ENCODE measurements around the gene AMBN.
"Not testable (repeated sequence)": the region's sequence is repeated elsewhere in the genome, so short reads cannot be mapped to it uniquely, and the experiment has no call there.

The AMBN gene

GRCh38 chr4:70634482-70634881 is 42.4 kb downstream of the AMBN start:
- Histone ChIP-seq H3K9me2 (replicated peaks; ENCODE audit: control insufficient read depth, low read length) (no peaks in the 10 kb centered on the region), H3K4me1 (ENCODE audit: control insufficient read depth, low read length) (peaks cover 24% of the 10 kb centered on the region), H3K36me3 (ENCODE audit: control insufficient read depth, low read length) (no peaks in the 10 kb centered on the region), H3F3A (ENCODE audit: control insufficient read depth, insufficient read depth) (0 out of 2 replicates have a peak, but pooled peaks cover 2% of the 10 kb centered on the region), H3K9me3 (ENCODE audit: control insufficient read depth, insufficient read depth, low read length) (no peaks in the 10 kb centered on the region), H3K4me3 (ENCODE audit: low read length) (no peak overlapping the region), H4K20me1 (ENCODE audit: control insufficient read depth, insufficient read depth, low read depth, low read length) (no peaks in the 10 kb centered on the region), H3K27me3 (ENCODE audit: control insufficient read depth, low read length) (no peaks in the 10 kb centered on the region), H3K4me2 (ENCODE audit: low read length) (no peak overlapping the region), H3K27ac (ENCODE audit: low read depth, low read length) (no peak overlapping the region), H3K79me2 (ENCODE audit: control insufficient read depth, low read length) (no peaks in the 10 kb centered on the region)
- TF ChIP-seq CTCF (IDR thresholded peaks at IDR 0.05; ENCODE audit: low read depth, low read length, poor library complexity, severe bottlenecking) (no peak), EZH2phosphoT487 (IDR thresholded peaks at IDR 0.05; ENCODE audit: borderline replicate concordance, low read length) (no peak)

GRCh38 chr4:70637239-70637913 is 45.3 kb downstream of the AMBN start:
- Histone ChIP-seq H3K27me3 (ENCODE audit: control insufficient read depth, low read length) (no peaks in the 10 kb centered on the region), H3K9me3 (ENCODE audit: control insufficient read depth, insufficient read depth, low read length) (no peaks in the 10 kb centered on the region), H3K27ac (ENCODE audit: low read depth, low read length) (no peak overlapping the region), H3K79me2 (ENCODE audit: control insufficient read depth, low read length) (no peaks in the 10 kb centered on the region), H3K4me1 (ENCODE audit: control insufficient read depth, low read length) (peaks cover 15% of the 10 kb centered on the region), H3K9me2 (replicated peaks; ENCODE audit: control insufficient read depth, low read length) (no peaks in the 10 kb centered on the region), H3K4me3 (ENCODE audit: low read length) (no peak overlapping the region), H3K4me2 (ENCODE audit: low read length) (no peak overlapping the region; the same call in 1 of the 2 replicates), H3F3A (ENCODE audit: control insufficient read depth, insufficient read depth) (0 out of 2 replicates have a peak, but pooled peaks cover 2% of the 10 kb centered on the region), H4K20me1 (ENCODE audit: control insufficient read depth, insufficient read depth, low read depth, low read length) (no peaks in the 10 kb centered on the region), H3K36me3 (ENCODE audit: control insufficient read depth, low read length) (no peaks in the 10 kb centered on the region)
- TF ChIP-seq EZH2phosphoT487 (IDR thresholded peaks at IDR 0.05; ENCODE audit: borderline replicate concordance, low read length) (no peak), CTCF (IDR thresholded peaks at IDR 0.05; ENCODE audit: low read depth, low read length, poor library complexity, severe bottlenecking) (no peak)

GRCh38 chr4:70640192-70640591 is 48.1 kb downstream of the AMBN start:
- Histone ChIP-seq H3K4me1 (ENCODE audit: control insufficient read depth, low read length) (peaks cover 15% of the 10 kb centered on the region), H3K4me2 (ENCODE audit: low read length) (no peak overlapping the region), H3K27me3 (ENCODE audit: control insufficient read depth, low read length) (no peaks in the 10 kb centered on the region), H3K4me3 (ENCODE audit: low read length) (no peak overlapping the region), H3K9me2 (replicated peaks; ENCODE audit: control insufficient read depth, low read length) (no peaks in the 10 kb centered on the region), H3K79me2 (ENCODE audit: control insufficient read depth, low read length) (no peaks in the 10 kb centered on the region), H3K9me3 (ENCODE audit: control insufficient read depth, insufficient read depth, low read length) (no peaks in the 10 kb centered on the region), H3F3A (ENCODE audit: control insufficient read depth, insufficient read depth) (no peaks in the 10 kb centered on the region), H3K27ac (ENCODE audit: low read depth, low read length) (no peak overlapping the region), H3K36me3 (ENCODE audit: control insufficient read depth, low read length) (no peaks in the 10 kb centered on the region), H4K20me1 (ENCODE audit: control insufficient read depth, insufficient read depth, low read depth, low read length) (no peaks in the 10 kb centered on the region)
- TF ChIP-seq CTCF (IDR thresholded peaks at IDR 0.05; ENCODE audit: low read depth, low read length, poor library complexity, severe bottlenecking) (no peak), EZH2phosphoT487 (IDR thresholded peaks at IDR 0.05; ENCODE audit: borderline replicate concordance, low read length) (no peak)

- H3K27me3 ChIP-seq (ENCODE audit: control insufficient read depth, low read length); H3K9me3 ChIP-seq (ENCODE audit: control insufficient read depth, insufficient read depth, low read length); H3K9me2 ChIP-seq (replicated peaks; ENCODE audit: control insufficient read depth, low read length); H3K79me2 ChIP-seq (ENCODE audit: control insufficient read depth, low read length); H4K20me1 ChIP-seq (ENCODE audit: control insufficient read depth, insufficient read depth, low read depth, low read length); H3K4me2 ChIP-seq (ENCODE audit: low read length); H3K4me3 ChIP-seq (ENCODE audit: low read length): not testable (repeated sequence)
- H3F3A ChIP-seq (ENCODE audit: control insufficient read depth, insufficient read depth) = peaks cover 78% of the 10 kb centered on the region
- H3K36me3 ChIP-seq (ENCODE audit: control insufficient read depth, low read length) = peaks cover 43% of the 10 kb centered on the region
- H3K4me1 ChIP-seq (ENCODE audit: control insufficient read depth, low read length) = peaks cover 44% of the 10 kb centered on the region
- H3K27ac ChIP-seq (ENCODE audit: low read depth, low read length) = peak overlapping the region; percentile 51
Measured at GRCh38 chr4:70650741-70651140, 58.7 kb downstream of the AMBN start.

All from DOHH2 (cell line).